Stimulated activated CD4-positive, alpha-beta T cell treated with anti-CD3 and anti-CD28 coated beads, Interleukin-15, amount 100 ng/mL, for 24 hours (primary cell): Measurements from ENCODE around the gene MAP4K1.
"Not testable (repeated sequence)": the region's sequence is repeated elsewhere in the genome, so short reads cannot be mapped to it uniquely, and the experiment has no call there.

Experiments used
- DNase-seq: peaks from one replicate; pipeline ENCODE4 v3.0.0-alpha.2; 2020

Gene MAP4K1

GRCh38 chr19:38650911-38651584 is 33.3 kb upstream of the MAP4K1 start:
- DNase-seq = no peak

- no peak for DNase-seq
Measured at GRCh38 chr19:38650172-38650775, 32.5 kb upstream of the MAP4K1 start.

- DNase-seq = no peak
Measured at GRCh38 chr19:38649305-38650171, 31.8 kb upstream of the MAP4K1 start.

GRCh38 chr19:38648769-38649304 is 31.1 kb upstream of the MAP4K1 start:
- DNase-seq = no peak

- no peak for DNase-seq
Measured at GRCh38 chr19:38647966-38648768, 30.4 kb upstream of the MAP4K1 start.

GRCh38 chr19:38647368-38647965 is 29.7 kb upstream of the MAP4K1 start, which contains the start of gene ACTN4:
TSS of gene ACTN4 (plus strand) at chr19:38647649. CDS start at chr19:38647746, 97 bp downstream.
- peak; percentile 100 for DNase-seq

GRCh38 chr19:38644719-38645118 is 27.0 kb upstream of the MAP4K1 start:
- no peak for DNase-seq

GRCh38 chr19:38642176-38642575 is 24.4 kb upstream of the MAP4K1 start:
- DNase-seq = no peak

- DNase-seq = no peak
Measured at GRCh38 chr19:38640368-38640767, 22.6 kb upstream of the MAP4K1 start.

GRCh38 chr19:38639679-38640078 is 21.9 kb upstream of the MAP4K1 start:
- no peak for DNase-seq

- no peak for DNase-seq
Measured at GRCh38 chr19:38638461-38638860, 20.7 kb upstream of the MAP4K1 start.

- no peak for DNase-seq
Measured at GRCh38 chr19:38635483-38636399, 18.0 kb upstream of the MAP4K1 start.

GRCh38 chr19:38634757-38635482 is 17.2 kb upstream of the MAP4K1 start:
- peak; percentile 77 for DNase-seq

- no peak for DNase-seq
Measured at GRCh38 chr19:38632476-38633213, 14.9 kb upstream of the MAP4K1 start.

- not testable (repeated sequence) for DNase-seq
Measured at GRCh38 chr19:38631811-38632475, 14.2 kb upstream of the MAP4K1 start.

- not testable (repeated sequence) for DNase-seq
Measured at GRCh38 chr19:38631301-38631700, 13.5 kb upstream of the MAP4K1 start.

GRCh38 chr19:38629568-38629967 is 11.8 kb upstream of the MAP4K1 start:
- no peak for DNase-seq

- DNase-seq = no peak
Measured at GRCh38 chr19:38626401-38626800, 8.6 kb upstream of the MAP4K1 start.

GRCh38 chr19:38624822-38625221 is 7.1 kb upstream of the MAP4K1 start:
- DNase-seq = no peak
